HFFc6 (cell line): ENCODE measurements around the gene ZBTB17. TPM values are rescaled to one million over a fixed set of nuclear protein-coding genes. Genes with fewer than 3 reads are reported as not detected.

Source experiments
- DNase-seq: peaks from one replicate; pipeline ENCODE4 v3.0.0-alpha.2; 2018
- H3K27ac Mint-ChIP-seq: 2 replicates; pipeline ENCODE4 v1.8.0; 2020; ENCODE audit warnings: mild to moderate bottlenecking, mixed read lengths
- H3K27me3 Mint-ChIP-seq: 2 replicates; pipeline ENCODE4 v1.8.0; 2021; ENCODE audit warnings: mild to moderate bottlenecking, moderate library complexity, mixed read lengths; ENCODE audit not compliant: insufficient read depth
- H3K36me3 Mint-ChIP-seq: 2 replicates; pipeline ENCODE4 v1.8.0; 2021; ENCODE audit warnings: low read depth, mixed read lengths
- H3K4me1 Mint-ChIP-seq: 2 replicates; pipeline ENCODE4 v1.8.0; 2020; ENCODE audit warnings: low read depth, mixed read lengths
- H3K4me3 Mint-ChIP-seq: 2 replicates; pipeline ENCODE4 v1.8.0; 2020; ENCODE audit warnings: mild to moderate bottlenecking, moderate library complexity, mixed read lengths
- H3K9me3 Mint-ChIP-seq: 2 replicates; pipeline ENCODE4 v1.8.0; 2020; ENCODE audit warnings: mild to moderate bottlenecking, mixed read lengths
- CTCF ChIP-seq: fragments of 200-600 bp; sonication (generic); IDR thresholded peaks from 2 replicates; pipeline ENCODE4 v1.5.0; 2021; ENCODE audit warnings: antibody characterized with exemption, mild to moderate bottlenecking
- total RNA-seq, 6 experiments: library from RNA; stranded (reverse); fragmentation: NEBNext Ultra II Directional; extraction: Animal tissue kit (Norgen Biotek cat#: 25700); gene quantifications; 2 replicates in 1 of 6; 3 replicates in 5 of 6; pipeline ENCODE4 v1.2.3, GENCODE V29; 2021

The ZBTB17 gene
- total RNA-seq, 6 experiments from 2014 or later = 22.5 to 25.4 (median 24.1) TPM

- H3K9me3 Mint-ChIP-seq = no peaks in the 10 kb centered on the region
- H3K27ac Mint-ChIP-seq = peak overlapping the region; percentile 76
- peak overlapping the region; percentile 47; the same call in 1 of the 2 replicates for H3K4me3 Mint-ChIP-seq
- no peak for TF ChIP-seq CTCF
- peaks cover 38% of the 10 kb centered on the region for H3K4me1 Mint-ChIP-seq
- H3K36me3 Mint-ChIP-seq = no peaks in the 10 kb centered on the region
- peaks cover 5% of the 10 kb centered on the region for H3K27me3 Mint-ChIP-seq
- DNase-seq = peak; percentile 49
Observed at GRCh38 chr1:16013220-16013907, 37.5 kb upstream of the ZBTB17 start.

- peak overlapping the region; percentile 36; the same call in 1 of the 2 replicates for H3K4me3 Mint-ChIP-seq
- DNase-seq = peak; percentile 8
- 0 out of 2 replicates have a peak, but pooled peaks have one; percentile 21 for TF ChIP-seq CTCF
- no peak overlapping the region for H3K27ac Mint-ChIP-seq
- peaks cover 5% of the 10 kb centered on the region for H3K27me3 Mint-ChIP-seq
- H3K36me3 Mint-ChIP-seq = no peaks in the 10 kb centered on the region
- peaks cover 38% of the 10 kb centered on the region for H3K4me1 Mint-ChIP-seq
- H3K9me3 Mint-ChIP-seq = no peaks in the 10 kb centered on the region
Observed at GRCh38 chr1:16012590-16013219, 36.8 kb upstream of the ZBTB17 start.

- no peak for TF ChIP-seq CTCF
- H3K4me3 Mint-ChIP-seq = no peak overlapping the region
- H3K27ac Mint-ChIP-seq = no peak overlapping the region
- no peaks in the 10 kb centered on the region for H3K9me3 Mint-ChIP-seq
- H3K36me3 Mint-ChIP-seq = no peaks in the 10 kb centered on the region
- DNase-seq = no peak
- peaks cover 40% of the 10 kb centered on the region for H3K4me1 Mint-ChIP-seq
- peaks cover 5% of the 10 kb centered on the region for H3K27me3 Mint-ChIP-seq
Observed at GRCh38 chr1:16011936-16012589, 36.2 kb upstream of the ZBTB17 start.

GRCh38 chr1:16010837-16011236 is 34.9 kb upstream of the ZBTB17 start:
- Mint-ChIP-seq H3K27ac (no peak overlapping the region), H3K4me3 (no peak overlapping the region), H3K27me3 (peaks cover 4% of the 10 kb centered on the region; the same call in 1 of the 2 replicates), H3K9me3 (no peaks in the 10 kb centered on the region), H3K4me1 (peaks cover 48% of the 10 kb centered on the region), H3K36me3 (no peaks in the 10 kb centered on the region)
- no peak for TF ChIP-seq CTCF
- no peak for DNase-seq

GRCh38 chr1:16009678-16010077 is 33.8 kb upstream of the ZBTB17 start:
- TF ChIP-seq CTCF = no peak
- Mint-ChIP-seq H3K9me3 (no peaks in the 10 kb centered on the region), H3K4me3 (no peak overlapping the region), H3K4me1 (peaks cover 40% of the 10 kb centered on the region), H3K36me3 (no peaks in the 10 kb centered on the region), H3K27ac (no peak overlapping the region), H3K27me3 (peaks cover 5% of the 10 kb centered on the region)
- DNase-seq = no peak
